Activated CD8-positive, alpha-beta memory T cell treated with anti-CD3 and anti-CD28 coated beads, Interleukin-2, amount 50 U/mL, for 1 hour (primary cell): ENCODE data around the gene KRT16.
"Not testable (repeated sequence)": the region's sequence is repeated elsewhere in the genome, so short reads cannot be mapped to it uniquely, and the experiment has no call there.

Source experiments
- DNase-seq: peaks from one replicate; pipeline ENCODE4 v3.0.0-alpha.2; 2020; ENCODE audit errors: extremely low read depth

The KRT16 gene

GRCh38 chr17:41583137-41584127 lies 29.1 kb downstream of the KRT16 start:
- DNase-seq, result no peak

- DNase-seq, result not testable (repeated sequence)
Measured at GRCh38 chr17:41582061-41582968, 30.3 kb downstream of the KRT16 start.

GRCh38 chr17:41581366-41582060 lies 31.1 kb downstream of the KRT16 start:
- no peak for DNase-seq

DNA sequence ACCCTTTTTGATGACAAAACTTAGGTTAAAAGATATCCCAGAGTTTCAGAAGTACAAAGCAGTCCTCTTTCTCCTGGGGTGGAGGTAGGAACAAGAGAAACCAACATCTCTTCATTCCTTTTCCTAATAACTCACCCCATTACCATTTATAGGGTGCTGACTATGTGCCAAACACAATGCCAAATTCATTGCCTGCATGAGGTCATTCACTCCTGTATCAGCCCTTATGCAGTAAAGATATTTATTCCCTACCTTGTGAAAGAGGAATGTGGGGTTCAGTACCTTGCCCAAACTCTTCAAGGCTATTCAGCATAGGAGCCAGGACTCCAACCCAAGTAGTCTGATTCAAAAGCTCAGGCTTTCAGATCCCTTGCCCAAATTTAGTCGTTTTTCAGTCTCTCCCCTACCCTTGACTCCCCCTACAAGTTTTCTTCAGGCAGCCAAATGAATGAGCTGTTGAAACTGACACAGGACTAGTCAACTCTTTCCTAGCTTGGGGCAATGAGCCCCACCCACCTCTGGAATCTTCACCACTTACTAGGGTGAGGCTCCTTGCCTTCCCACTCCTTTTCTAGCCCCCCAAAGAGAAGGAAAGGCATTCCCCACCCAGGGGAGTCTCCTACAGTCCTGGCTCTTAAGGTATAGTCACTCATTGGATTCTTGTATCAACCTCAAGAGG lies 31.7 kb downstream of the KRT16 start:
- no peak for DNase-seq

GRCh38 chr17:41580244-41580575 lies 32.4 kb downstream of the KRT16 start:
- DNase-seq, result no peak

- DNase-seq, result no peak
Measured at GRCh38 chr17:41579484-41580243, 32.9 kb downstream of the KRT16 start.

GRCh38 chr17:41578971-41579370 lies 33.6 kb downstream of the KRT16 start:
- DNase-seq, result no peak

GRCh38 chr17:41578538-41578937 lies 34.0 kb downstream of the KRT16 start:
- no peak for DNase-seq

- DNase-seq, result not testable (repeated sequence)
Measured at GRCh38 chr17:41576740-41577139, 35.8 kb downstream of the KRT16 start.

GRCh38 chr17:41575336-41575735 lies 37.2 kb downstream of the KRT16 start:
- DNase-seq, result no peak

GRCh38 chr17:41571561-41572434 lies 40.8 kb downstream of the KRT16 start, which contains the start of gene KRT9:
TSS of gene KRT9 (minus strand) at chr17:41572059. CDS start at chr17:41571992, 67 bp downstream.
- no peak for DNase-seq

GRCh38 chr17:41567317-41567716 lies 45.2 kb downstream of the KRT16 start:
- no peak for DNase-seq

DNA sequence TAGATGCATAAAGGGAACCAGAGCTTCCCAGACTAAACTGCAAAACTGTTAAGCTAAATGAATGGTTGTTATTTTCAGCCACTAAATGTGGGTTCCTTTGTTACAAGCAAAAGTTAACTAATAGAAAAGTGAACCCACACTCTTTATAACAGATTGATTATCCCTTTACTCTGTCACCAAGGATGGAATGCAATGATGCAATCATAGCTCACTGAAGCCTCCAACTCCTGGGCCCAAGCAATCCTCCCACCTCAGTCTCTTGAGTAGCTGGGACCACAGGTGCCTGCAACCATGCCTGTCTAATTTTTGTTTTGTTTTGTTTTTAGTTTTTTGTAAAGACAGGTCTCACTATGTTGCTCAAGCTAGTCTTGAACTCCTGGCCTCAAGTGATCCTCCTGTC lies 47.2 kb downstream of the KRT16 start:
- DNase-seq, result no peak

GRCh38 chr17:41563607-41564170 lies 48.9 kb downstream of the KRT16 start:
- DNase-seq, result no peak

DNA sequence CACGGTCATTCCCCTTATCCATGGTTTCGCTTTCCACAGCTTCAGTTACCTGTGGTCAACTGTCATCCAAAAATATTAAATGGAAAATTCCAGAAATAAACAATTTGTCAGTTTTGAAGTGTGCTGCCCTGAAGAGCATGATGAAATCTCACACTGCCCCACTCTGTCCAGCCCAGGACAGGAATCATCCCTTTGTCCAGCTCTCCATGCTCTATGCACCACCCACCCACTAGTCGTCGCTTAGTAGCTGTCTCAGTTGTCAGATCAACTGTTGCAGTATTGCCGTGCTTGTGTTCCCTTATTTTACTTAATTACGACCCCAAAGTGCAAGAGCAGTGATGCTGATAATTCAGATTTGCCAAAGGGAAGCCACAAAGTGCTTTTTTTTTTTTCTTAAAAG lies 51.0 kb downstream of the KRT16 start:
- no peak for DNase-seq
